ENCODE data around the gene GRIN2C.

The GRIN2C gene

GRCh38 chr17:74821655-74822334, 37.9 kb downstream of the GRIN2C start:
- Histone ChIP-seq H3K79me2 (ENCODE audit: insufficient read depth, low read length) (no peaks in the 10 kb centered on the region), H3K4me2 (ENCODE audit: low read depth, low read length, poor library complexity, severe bottlenecking) (no peak overlapping the region), H2AFZ (ENCODE audit: low read depth, low read length, severe bottlenecking) (no peak overlapping the region), H3K27me3 (ENCODE audit: low read length) (no peaks in the 10 kb centered on the region), H3K9me2 (replicated peaks; ENCODE audit: insufficient read depth, low read length) (no peaks in the 10 kb centered on the region), H4K20me1 (ENCODE audit: low read depth, low read length) (no peaks in the 10 kb centered on the region), H3K9ac (ENCODE audit: low read length) (no peak overlapping the region), H3K9me3 (ENCODE audit: insufficient read depth, low read length) (no peaks in the 10 kb centered on the region), H3K4me3 (ENCODE audit: insufficient read depth, low read length, poor library complexity, severe bottlenecking) (no peak overlapping the region), H3K36me3 (ENCODE audit: low read length) (no peaks in the 10 kb centered on the region), H3F3A (ENCODE audit: insufficient read depth) (no peaks in the 10 kb centered on the region), H3K27ac (ENCODE audit: low read depth, low read length) (no peak overlapping the region)
- no peak for TF ChIP-seq CTCF (IDR thresholded peaks at IDR 0.05; ENCODE audit: insufficient read depth, low read length, poor library complexity, severe bottlenecking)
- TF ChIP-seq EZH2phosphoT487 (conservative IDR thresholded peaks at IDR 0.05; ENCODE audit: low read length), result no peak

- no peak overlapping the region for H2AFZ ChIP-seq (ENCODE audit: low read depth, low read length, severe bottlenecking)
- no peaks in the 10 kb centered on the region for H3K27me3 ChIP-seq (ENCODE audit: low read length)
- no peaks in the 10 kb centered on the region for H3K79me2 ChIP-seq (ENCODE audit: insufficient read depth, low read length)
- H3K4me2 ChIP-seq (ENCODE audit: low read depth, low read length, poor library complexity, severe bottlenecking), result no peak overlapping the region
- no peaks in the 10 kb centered on the region for H3F3A ChIP-seq (ENCODE audit: insufficient read depth)
- no peaks in the 10 kb centered on the region for H3K9me2 ChIP-seq (replicated peaks; ENCODE audit: insufficient read depth, low read length)
- no peak for TF ChIP-seq EZH2phosphoT487 (conservative IDR thresholded peaks at IDR 0.05; ENCODE audit: low read length)
- no peak for TF ChIP-seq CTCF (IDR thresholded peaks at IDR 0.05; ENCODE audit: insufficient read depth, low read length, poor library complexity, severe bottlenecking)
- no peak overlapping the region for H3K27ac ChIP-seq (ENCODE audit: low read depth, low read length)
- no peaks in the 10 kb centered on the region for H3K36me3 ChIP-seq (ENCODE audit: low read length)
- H3K4me3 ChIP-seq (ENCODE audit: insufficient read depth, low read length, poor library complexity, severe bottlenecking), result no peak overlapping the region
- H3K9me3 ChIP-seq (ENCODE audit: insufficient read depth, low read length), result no peaks in the 10 kb centered on the region
- H3K9ac ChIP-seq (ENCODE audit: low read length), result no peak overlapping the region
- no peaks in the 10 kb centered on the region for H4K20me1 ChIP-seq (ENCODE audit: low read depth, low read length)
Measured at GRCh38 chr17:74819801-74820436, 39.8 kb downstream of the GRIN2C start.

- H3F3A ChIP-seq (ENCODE audit: insufficient read depth), result no peaks in the 10 kb centered on the region
- H2AFZ ChIP-seq (ENCODE audit: low read depth, low read length, severe bottlenecking), result no peak overlapping the region
- no peak overlapping the region for H3K4me2 ChIP-seq (ENCODE audit: low read depth, low read length, poor library complexity, severe bottlenecking)
- H3K27ac ChIP-seq (ENCODE audit: low read depth, low read length), result no peak overlapping the region
- H3K9me3 ChIP-seq (ENCODE audit: insufficient read depth, low read length), result no peaks in the 10 kb centered on the region
- H3K27me3 ChIP-seq (ENCODE audit: low read length), result no peaks in the 10 kb centered on the region
- H3K9ac ChIP-seq (ENCODE audit: low read length), result no peak overlapping the region
- TF ChIP-seq CTCF (IDR thresholded peaks at IDR 0.05; ENCODE audit: insufficient read depth, low read length, poor library complexity, severe bottlenecking), result no peak
- TF ChIP-seq EZH2phosphoT487 (conservative IDR thresholded peaks at IDR 0.05; ENCODE audit: low read length), result no peak
- no peak overlapping the region for H3K4me3 ChIP-seq (ENCODE audit: insufficient read depth, low read length, poor library complexity, severe bottlenecking)
- H3K9me2 ChIP-seq (replicated peaks; ENCODE audit: insufficient read depth, low read length), result no peaks in the 10 kb centered on the region
- no peaks in the 10 kb centered on the region for H3K36me3 ChIP-seq (ENCODE audit: low read length)
- no peaks in the 10 kb centered on the region for H4K20me1 ChIP-seq (ENCODE audit: low read depth, low read length)
- no peaks in the 10 kb centered on the region for H3K79me2 ChIP-seq (ENCODE audit: insufficient read depth, low read length)
Measured at GRCh38 chr17:74818291-74818938, 41.3 kb downstream of the GRIN2C start.

Measured in SU-DHL-6 (cell line).